Mucosa of descending colon (tissue), 3 donors: ENCODE measurements around the gene PAQR4. TPM values are rescaled to one million over a fixed set of nuclear protein-coding genes. Genes with fewer than 3 reads are reported as not detected.

Source experiments
- ATAC-seq: fragments of 200-7000 bp; cut with Tn5 transposase; one replicate; pipeline ENCODE4 v1.9.1; 2020; ENCODE audit warnings: mild to moderate bottlenecking, moderate library complexity
- DNase-seq, 3 donors: peaks; one replicate each; pipeline ENCODE4 v3.0.0-alpha.2; 2020
- H3K36me3 ChIP-seq: fragments of 200-600 bp; one replicate; pipeline ENCODE4 v1.8.0; 2021; ENCODE audit warnings: low read depth, mild to moderate bottlenecking
- H3K4me1 ChIP-seq: fragments of 200-600 bp; one replicate; pipeline ENCODE4 v1.8.0; 2021; ENCODE audit warnings: low read depth, mild to moderate bottlenecking
- H3K4me3 ChIP-seq: fragments of 200-600 bp; one replicate; pipeline ENCODE4 v1.8.0; 2021; ENCODE audit warnings: mild to moderate bottlenecking
- H3K9me3 ChIP-seq: fragments of 200-600 bp; one replicate; pipeline ENCODE4 v1.8.0; 2021; ENCODE audit warnings: mild to moderate bottlenecking
- CTCF ChIP-seq: fragments of 200-600 bp; IDR thresholded peaks from one replicate; pipeline ENCODE4 v1.8.0; 2022; ENCODE audit warnings: antibody characterized with exemption, mild to moderate bottlenecking
- intact Hi-C, 2 donors: fragments of 100-400 bp; cut with DNase I in 1 of 2; cut with micrococcal nuclease in 1 of 2; formaldehyde crosslinking; loops; one replicate each; pipeline versions ENCODE4 v1.11.0 to v1.11.1; 2022; cut with DNase I, micrococcal nuclease
- total RNA-seq, 3 donors: library from RNA; stranded (reverse); fragmentation: NEBNext Ultra II Directional in 2 of 3; extraction: Animal tissue kit (Norgen Biotek cat#: 25700) in 2 of 3; gene quantifications; one replicate each; pipeline versions ENCODE4 v1.2.1 to v1.2.4, GENCODE V29; 2021 to 2023
- donor health status: DM: no; HTN: no; CAD: no; lungs with moderate emphysema.
- donor health status: DM: no; HTN: no; CAD: no.
- donor health status: DM: no; HTN: yes; CAD: no.

The PAQR4 gene
- total RNA-seq, 3 donors from 2014 or later = 4.2 to 16.1 (median 8.0) TPM

- peaks cover 38% of the 10 kb centered on the region for H3K4me1 ChIP-seq
- intact Hi-C loops = no loop called here
- no peak overlapping the region for H3K4me3 ChIP-seq
Measured at GRCh38 chr16:3003582-3004270, 34.6 kb downstream of the PAQR4 start.

DNA sequence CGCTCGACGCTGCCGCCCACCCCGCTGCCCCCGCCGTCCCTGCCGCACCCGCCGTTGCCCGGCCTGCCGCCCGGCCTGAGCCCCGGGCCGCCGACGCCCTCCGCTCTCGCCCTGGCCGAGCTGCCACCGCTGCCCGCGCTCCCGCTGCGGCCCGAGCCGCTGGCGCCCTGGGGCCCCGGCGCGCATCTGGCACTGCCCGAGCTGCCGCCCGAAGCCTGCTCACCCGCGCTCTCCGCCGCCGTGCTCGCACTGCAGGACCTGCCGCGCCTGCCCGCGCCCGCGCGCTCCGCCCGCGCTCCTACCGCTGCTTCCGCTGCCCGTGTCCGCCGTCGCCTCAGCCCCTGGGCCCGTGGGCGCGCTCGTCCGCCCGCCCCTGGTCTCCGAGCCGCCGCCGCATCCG, 35.2 kb downstream of the PAQR4 start:
- DNase-seq (no peak), ATAC-seq (no peak)
- Histone ChIP-seq H3K4me3 (no peak overlapping the region), H3K9me3 (no peaks in the 10 kb centered on the region), H3K4me1 (peaks cover 38% of the 10 kb centered on the region), H3K36me3 (no peaks in the 10 kb centered on the region)
- intact Hi-C loops = no loop called here
- TF ChIP-seq CTCF = no peak

More at GRCh38 chr16:3003582-3004270, 34.6 kb downstream of the PAQR4 start:
- H3K36me3 ChIP-seq = no peaks in the 10 kb centered on the region
- peak; percentile 86 for ATAC-seq
- H3K9me3 ChIP-seq = no peaks in the 10 kb centered on the region
- peak; percentile 96 to 98 (median 98) for DNase-seq
- peak; percentile 35 for TF ChIP-seq CTCF

DNA sequence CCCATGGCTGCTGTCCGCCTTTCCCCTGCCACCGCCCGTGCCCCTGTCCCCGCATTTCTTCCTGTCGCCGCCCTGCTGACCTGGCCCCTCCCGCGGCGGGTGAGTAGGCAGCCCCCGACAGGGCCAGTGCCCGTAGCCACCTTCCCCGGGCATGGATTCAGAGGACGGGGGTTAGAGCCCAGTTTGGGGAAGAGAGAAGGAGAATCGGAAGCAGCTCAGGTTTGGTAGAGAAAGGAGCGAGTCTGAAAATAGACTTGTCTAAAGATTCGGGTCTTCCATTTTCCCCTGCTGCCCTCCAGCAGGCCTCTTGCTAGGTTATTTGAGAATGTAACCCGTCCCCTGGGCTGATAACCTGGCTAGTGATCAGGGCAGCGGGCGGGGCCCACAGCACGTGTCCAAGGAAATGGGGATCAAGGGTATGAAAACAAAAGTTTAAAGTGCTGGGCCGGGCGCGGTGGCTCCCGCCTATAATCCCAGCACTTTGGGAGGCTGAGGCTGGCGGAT, 35.7 kb downstream of the PAQR4 start:
- TF ChIP-seq CTCF = no peak
- intact Hi-C loops = no loop called here
- Histone ChIP-seq H3K4me1 (peaks cover 38% of the 10 kb centered on the region), H3K4me3 (no peak overlapping the region), H3K36me3 (no peaks in the 10 kb centered on the region), H3K9me3 (no peaks in the 10 kb centered on the region)
- peak; percentile 80 to 82 (median 81) for DNase-seq
- ATAC-seq = no peak

DNA sequence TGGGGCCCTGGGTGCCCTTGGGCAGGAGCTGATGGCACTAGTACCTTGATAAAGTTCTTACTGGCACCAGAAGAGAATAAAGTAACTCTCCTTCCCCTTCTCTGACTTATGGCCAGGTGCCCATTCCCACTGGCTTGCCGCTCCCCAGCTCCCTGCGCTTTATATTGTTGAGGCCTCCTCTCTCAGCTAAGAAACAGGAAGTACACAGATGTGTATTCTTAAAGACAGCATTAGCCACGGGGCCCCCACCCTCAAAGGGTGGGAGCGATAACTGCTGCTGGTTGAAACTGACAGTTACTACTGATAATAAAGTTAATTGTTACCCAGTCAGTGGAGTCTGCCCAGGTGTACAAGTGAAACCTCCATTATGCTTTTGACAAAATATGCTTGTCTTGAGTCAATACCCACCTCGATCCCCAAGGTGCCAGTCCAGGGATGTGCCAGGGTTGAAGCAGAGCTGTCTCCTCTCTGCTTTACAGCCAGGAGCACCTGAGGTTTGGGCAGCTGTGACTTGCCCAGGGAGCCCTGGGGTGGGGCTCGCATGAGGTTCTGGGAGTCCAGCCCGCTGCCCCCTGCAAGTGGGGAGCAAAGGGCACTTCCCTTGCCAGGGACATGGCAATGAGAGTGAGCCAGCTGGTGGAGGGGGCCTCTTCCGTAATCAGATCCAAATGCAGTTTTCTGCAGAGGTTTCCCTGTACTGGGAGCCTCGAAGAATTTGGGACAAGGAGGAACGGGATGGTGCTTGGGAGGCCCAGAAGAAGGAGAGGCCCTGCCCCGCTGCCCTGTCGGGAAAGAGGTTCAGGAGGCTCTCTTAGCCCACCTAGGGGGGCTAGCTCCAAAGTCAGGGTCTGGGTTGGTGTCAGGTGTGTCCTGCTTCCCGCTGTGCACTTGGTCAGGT, 38.2 kb downstream of the PAQR4 start:
- TF ChIP-seq CTCF = no peak
- ATAC-seq (peak; percentile 63), DNase-seq (peak; percentile 78 to 87 (median 84))
- H3K4me3 ChIP-seq = no peak overlapping the region
- H3K36me3 ChIP-seq = no peaks in the 10 kb centered on the region
- no peaks in the 10 kb centered on the region for H3K9me3 ChIP-seq
- peaks cover 38% of the 10 kb centered on the region for H3K4me1 ChIP-seq
- intact Hi-C loops = no loop called here

GRCh38 chr16:3007957-3008689, 39.0 kb downstream of the PAQR4 start:
- no peak for ATAC-seq
- no peaks in the 10 kb centered on the region for H3K9me3 ChIP-seq

More at GRCh38 chr16:3007957-3008689, 39.0 kb downstream of the PAQR4 start:
- no peaks in the 10 kb centered on the region for H3K36me3 ChIP-seq
- intact Hi-C loops = no loop called here
- TF ChIP-seq CTCF = no peak
- H3K4me3 ChIP-seq = no peak overlapping the region
- H3K4me1 ChIP-seq = peaks cover 38% of the 10 kb centered on the region
- peak in 1 of 3 donors; percentile 55 for DNase-seq
